ENCODE data around the gene ACAN. TPM values are rescaled to one million over a fixed set of nuclear protein-coding genes. Genes with fewer than 3 reads are reported as not detected.

The ACAN gene
- total and polyA plus RNA-seq, 9 of the 15 experiments (the other 6 are each of a cell fraction or from before 2014, with no cell fraction given): not detected

- peaks cover 5% of the 10 kb centered on the region; the same call in 1 of the 3 replicates for H3K79me2 ChIP-seq (ENCODE audit: control insufficient read depth, insufficient read depth, low read length)
- H3K4me1 ChIP-seq (replicated peaks in 1 of 2; ENCODE audit: control insufficient read depth in 2 of 2, insufficient read depth in 2 of 2, low read length in 2 of 2): peaks cover 20 to 36% of the 10 kb centered on the region in 2 experiments; a peak in 4 of 5 replicates
- H3K27me3 ChIP-seq (ENCODE audit: control insufficient read depth in 2 of 2, insufficient read depth in 2 of 2, low read length in 2 of 2): no peaks in the 10 kb centered on the region
- intact Hi-C loops (cut with micrococcal nuclease) (no loop called here), in situ Hi-C loops (cut with MboI) (no loop called here)
- ChIA-PET POLR2A (interaction anchor here (0.6 to 1.6 kb wide), 5 partner anchors 10 to 135 kb away, joined by 3 to 5 read pairs (median 3); no protein-coding TSS in a partner anchor), CTCF (ENCODE audit: low intra/inter-chr PET ratio) (no interaction called here)
- no peaks in the 10 kb centered on the region for H3K9me3 ChIP-seq (replicated peaks; ENCODE audit: control insufficient read depth, insufficient read depth, low read depth, low read length)
- no peak for ATAC-seq
- no TSS peak for BruUV-seq (replicated peaks)
- no peak overlapping the region for H3K27ac ChIP-seq (ENCODE audit: extremely low read depth, low read depth, low read length)
- H3K36me3 ChIP-seq (ENCODE audit: control insufficient read depth, insufficient read depth, low read length): peaks cover 69% of the 10 kb centered on the region
- TF ChIP-seq CEBPZ (IDR thresholded peaks at IDR 0.05; ENCODE audit: borderline replicate concordance, low read depth, low read length): no peak
- no peak for TF ChIP-seq BACH1 (tag; IDR thresholded peaks at IDR 0.05)
- TF ChIP-seq ZFP36 (IDR thresholded peaks at IDR 0.05; ENCODE audit: low read depth, low read length, partially characterized antibody): peak; percentile 92
- TF ChIP-seq POLR2G (IDR thresholded peaks at IDR 0.05; ENCODE audit: low read depth, low read length): 0 out of 2 replicates have a peak, but pooled peaks have one; percentile 16
- no peak for TF ChIP-seq ZC3H8 (IDR thresholded peaks at IDR 0.05)
- TF ChIP-seq SMARCA5 (IDR thresholded peaks at IDR 0.05): 0 out of 2 replicates have a peak, but pooled peaks have one; percentile 61
- 0 out of 2 replicates have a peak, but pooled peaks have one; percentile 34 for TF ChIP-seq ZNF436 (CRISPR knock-in tag; IDR thresholded peaks at IDR 0.05)
- TF ChIP-seq YBX1 (IDR thresholded peaks at IDR 0.05): no peak
- no peak for TF ChIP-seq MITF (IDR thresholded peaks at IDR 0.05)
- WGBS (ENCODE audit: insufficient coverage, low coverage, missing lambda C conversion rate): 87% methylated on average over 13 of the region's 15 CpGs
- H3K4me3 ChIP-seq: no peak overlapping the region
- no peaks in the 10 kb centered on the region for H4K20me1 ChIP-seq (replicated peaks; ENCODE audit: control insufficient read depth, insufficient read depth, low read length)
- FAIRE-seq: no peak
- H3K4me2 ChIP-seq (ENCODE audit: insufficient read depth, low read length): no peak overlapping the region
- H3K9ac ChIP-seq (ENCODE audit: insufficient read depth in 1 of 2, low read depth in 2 of 2, low read length in 2 of 2): peak overlapping the region in 1 of 2 experiments; percentile 50; a peak in 2 of 4 replicates
- peaks cover 3% of the 10 kb centered on the region for H3K9me1 ChIP-seq (ENCODE audit: control insufficient read depth, insufficient read depth, low read length)
- no peak for DNase-seq (ENCODE audit: extremely low read depth in 1 of 4, low spot score in 3 of 4)
- H2AFZ ChIP-seq (ENCODE audit: low read depth, low read length): no peak overlapping the region
These were observed 98.4 kb downstream of the ACAN start for GRCh38 chr15:88901508-88902220.

All from K562 (cell line).